ENCODE data around the gene FKBP9.
"Not testable (repeated sequence)": the region's sequence is repeated elsewhere in the genome, so short reads cannot be mapped to it uniquely, and the experiment has no call there.

The FKBP9 gene

GRCh38 chr7:32957326-32958045 lies at the start of gene FKBP9:
Gene FKBP9 (plus strand): TSS chr7:32957440. CDS start chr7:32957574, 134 bp downstream.
- DNase-seq (ENCODE audit: low spot score): no peak

- no peak for DNase-seq (ENCODE audit: low spot score)
Measured at GRCh38 chr7:32910195-32910594, 47.0 kb upstream of the FKBP9 start.

- no peak for DNase-seq (ENCODE audit: low spot score)
Measured at GRCh38 chr7:32914184-32914583, 43.1 kb upstream of the FKBP9 start.

- no peak for DNase-seq (ENCODE audit: low spot score)
Measured at GRCh38 chr7:32915041-32915536, 42.2 kb upstream of the FKBP9 start.

- DNase-seq (ENCODE audit: low spot score): no peak
Measured at GRCh38 chr7:32916006-32916405, 41.2 kb upstream of the FKBP9 start.

- not testable (repeated sequence) for DNase-seq (ENCODE audit: low spot score)
Measured at GRCh38 chr7:32916994-32917393, 40.2 kb upstream of the FKBP9 start.

- no peak for DNase-seq (ENCODE audit: low spot score)
Measured at GRCh38 chr7:32921896-32922295, 35.3 kb upstream of the FKBP9 start.

- no peak for DNase-seq (ENCODE audit: low spot score)
Measured at GRCh38 chr7:32928785-32929298, 28.4 kb upstream of the FKBP9 start.

- no peak for DNase-seq (ENCODE audit: low spot score)
Measured at GRCh38 chr7:32929430-32930143, 27.7 kb upstream of the FKBP9 start.

- no peak for DNase-seq (ENCODE audit: low spot score)
Measured at GRCh38 chr7:32930378-32930777, 26.9 kb upstream of the FKBP9 start.

GRCh38 chr7:32935558-32935957 lies 21.7 kb upstream of the FKBP9 start:
- no peak for DNase-seq (ENCODE audit: low spot score)

GRCh38 chr7:32936689-32937088 lies 20.6 kb upstream of the FKBP9 start:
- no peak for DNase-seq (ENCODE audit: low spot score)

GRCh38 chr7:32937344-32938174 lies 19.7 kb upstream of the FKBP9 start:
- DNase-seq (ENCODE audit: low spot score): no peak

- no peak for DNase-seq (ENCODE audit: low spot score)
Measured at GRCh38 chr7:32941181-32941580, 16.1 kb upstream of the FKBP9 start.

- no peak for DNase-seq (ENCODE audit: low spot score)
Measured at GRCh38 chr7:32941681-32942414, 15.4 kb upstream of the FKBP9 start.

GRCh38 chr7:32942415-32943251 lies 14.6 kb upstream of the FKBP9 start:
- DNase-seq (ENCODE audit: low spot score): peak; percentile 58

GRCh38 chr7:32943252-32944030 lies 13.8 kb upstream of the FKBP9 start:
- DNase-seq (ENCODE audit: low spot score): no peak

- DNase-seq (ENCODE audit: low spot score): no peak
Measured at GRCh38 chr7:32947420-32947983, 9.7 kb upstream of the FKBP9 start.

GRCh38 chr7:32948202-32948601 lies 9.0 kb upstream of the FKBP9 start:
- DNase-seq (ENCODE audit: low spot score): no peak

GRCh38 chr7:32952876-32953275 lies 4.4 kb upstream of the FKBP9 start:
- DNase-seq (ENCODE audit: low spot score): no peak
